HepG2 (cell line): ENCODE data around the gene STIM1. TPM values are rescaled to one million over a fixed set of nuclear protein-coding genes. Genes with fewer than 3 reads are reported as not detected.

Source experiments
- ATAC-seq: fragments of 200-7000 bp; cut with Tn5 transposase; 3 replicates; pipeline ENCODE4 v1.9.1; 2020; ENCODE audit warnings: mild to moderate bottlenecking, moderate library complexity
- BruUV-seq: library from RNA; stranded (reverse); fragments of 400-500 nt; replicated peaks from 2 replicates; lab custom pipeline; 2021; lab: Mats Ljungman, UMichigan
- CTCF ChIA-PET: fragments of 300-600 bp; formaldehyde crosslinking; extraction: SDS; loops from one replicate; lab custom pipeline; 2021; ENCODE audit warnings: low total read pairs, inconsistent platforms, low intra/inter-chr PET ratio; lab: Yijun Ruan, JAX
- POLR2A ChIA-PET: fragments of 350-600 bp; sonication (Branson Sonifier 250); formaldehyde crosslinking; loops from one replicate; lab custom pipeline; 2020; ENCODE audit warnings: antibody characterized with exemption, inconsistent platforms; lab: Yijun Ruan, JAX
- DNase-seq: peaks from one replicate; pipeline ENCODE4 v3.0.0-alpha.2; 2015; ENCODE audit warnings: low spot score
- FAIRE-seq: peaks from 3 replicates; lab custom pipeline; 2011; peaks lifted over from hg19 to GRCh38; lab: Jason Lieb, UNC
- H2AFZ ChIP-seq: one replicate; pipeline ENCODE4 v1.6.1; 2011; ENCODE audit warnings: low read length, inconsistent platforms
- H3K27ac ChIP-seq: fragments of 300-600 bp; 3 replicates; pipeline ENCODE4 v1.8.0; 2011; ENCODE audit warnings: mixed run types, mild to moderate bottlenecking, mixed read lengths, low read length, inconsistent platforms; ENCODE audit not compliant: insufficient read depth; ENCODE audit errors: extremely low read length
- H3K27me3 ChIP-seq, 2 experiments: fragments of 200-600 bp in 1 of 2; 2 replicates in 1 of 2; 3 replicates in 1 of 2; pipeline versions ENCODE4 v1.6.0 to v1.8.0; 2011; ENCODE audit warnings: low read length in 2 of 2, mild to moderate bottlenecking in 2 of 2, moderate library complexity in 2 of 2, inconsistent platforms in 1 of 2; ENCODE audit not compliant: insufficient read depth in 2 of 2, control insufficient read depth in 1 of 2
- H3K36me3 ChIP-seq, 2 experiments: fragments of 200-600 bp in 1 of 2; replicated peaks in 1 of 2; 2 replicates in 1 of 2; 3 replicates in 1 of 2; pipeline versions ENCODE4 v1.5.1 to v1.8.0; 2011; ENCODE audit warnings: low read length in 2 of 2, inconsistent platforms in 1 of 2; ENCODE audit not compliant: insufficient read depth in 2 of 2, control insufficient read depth in 1 of 2
- H3K4me1 ChIP-seq: 2 replicates; pipeline ENCODE4 v1.5.1; 2012; ENCODE audit warnings: low read length, inconsistent platforms; ENCODE audit not compliant: insufficient read depth
- H3K4me2 ChIP-seq: 2 replicates; pipeline ENCODE4 v1.6.0; 2011; ENCODE audit warnings: low read depth, low read length, inconsistent platforms
- H3K4me3 ChIP-seq, 3 experiments: fragments of 200-600 bp in 1 of 3; sonication (generic), shearing (Covaris generic) in 1 of 3; replicated peaks in 1 of 3; 2 replicates each; pipeline ENCODE4 v1.5.1; 2011 to 2016; ENCODE audit warnings: low read length in 3 of 3, inconsistent platforms in 2 of 3, low read depth in 2 of 3, mild to moderate bottlenecking in 2 of 3, control low read depth in 1 of 3, mixed read lengths in 1 of 3; ENCODE audit not compliant: insufficient read depth in 1 of 3
- H3K79me2 ChIP-seq: one replicate; pipeline ENCODE4 v1.6.1; 2011; ENCODE audit warnings: low read length, inconsistent platforms; ENCODE audit not compliant: insufficient read depth
- H3K9ac ChIP-seq: 2 replicates; pipeline ENCODE4 v1.6.0; 2011; ENCODE audit warnings: mild to moderate bottlenecking, low read depth, low read length, inconsistent platforms; ENCODE audit not compliant: insufficient read depth
- H3K9me3 ChIP-seq: 2 replicates; pipeline ENCODE4 v1.5.1; 2012; ENCODE audit warnings: mild to moderate bottlenecking, low read length
- H4K20me1 ChIP-seq: 2 replicates; pipeline ENCODE4 v1.6.0; 2011; ENCODE audit warnings: inconsistent platforms, mild to moderate bottlenecking, low read length, moderate library complexity; ENCODE audit not compliant: insufficient read depth
- AKNA ChIP-seq: sonication (generic); formaldehyde crosslinking; IDR thresholded peaks from 2 replicates; pipeline ENCODE4 v1.4.0; 2020; ENCODE audit warnings: missing genetic modification reagents, borderline replicate concordance
- FOXA3 ChIP-seq: IDR thresholded peaks from 2 replicates; pipeline ENCODE4 v1.6.1; 2016; ENCODE audit warnings: missing genetic modification reagents, missing compliant biosample characterization
- GMEB1 ChIP-seq: sonication (generic); formaldehyde crosslinking; IDR thresholded peaks from 2 replicates; pipeline ENCODE4 v1.5.1; 2020; ENCODE audit warnings: missing genetic modification reagents, mild to moderate bottlenecking, borderline replicate concordance
- HOXA9 ChIP-seq: sonication (generic); formaldehyde crosslinking; IDR thresholded peaks from 2 replicates; pipeline ENCODE4 v1.8.1; 2022; ENCODE audit warnings: missing genetic modification reagents, mild to moderate bottlenecking, moderate library complexity, borderline replicate concordance
- MED1 ChIP-seq: sonication (generic); formaldehyde crosslinking; IDR thresholded peaks from 2 replicates; pipeline ENCODE4 v1.4.0; 2020; ENCODE audit warnings: missing genetic modification reagents
- SOX6 ChIP-seq, 2 experiments: fragments of 450-650 bp in 1 of 2; sonication (generic) in 1 of 2; formaldehyde crosslinking in 1 of 2; IDR thresholded peaks; 2 replicates each; pipeline versions ENCODE4 v1.4.0 to v1.6.1; 2017 to 2020; ENCODE audit warnings: antibody characterized with exemption in 1 of 2, mild to moderate bottlenecking in 1 of 2, missing genetic modification reagents in 1 of 2
- ZBED4 ChIP-seq: sonication (generic); formaldehyde crosslinking; IDR thresholded peaks from 2 replicates; pipeline ENCODE4 v1.4.0; 2020; ENCODE audit warnings: missing genetic modification reagents, borderline replicate concordance
- ZFX ChIP-seq: sonication (generic); formaldehyde crosslinking; IDR thresholded peaks from 2 replicates; pipeline ENCODE4 v1.4.0; 2020; ENCODE audit warnings: mild to moderate bottlenecking, low read depth, missing genetic modification reagents, moderate library complexity
- ZNF292 ChIP-seq: sonication (generic); formaldehyde crosslinking; IDR thresholded peaks from 2 replicates; pipeline ENCODE4 v1.8.1; 2022; ENCODE audit warnings: mild to moderate bottlenecking, low read depth, missing genetic modification reagents, borderline replicate concordance
- ZNF747 ChIP-seq: sonication (generic); formaldehyde crosslinking; IDR thresholded peaks from 2 replicates; pipeline ENCODE4 v1.8.1; 2023; ENCODE audit warnings: missing genetic modification reagents, mild to moderate bottlenecking, borderline replicate concordance
- WGBS: methylation state at CpG from one replicate; pipeline ENCODE4 v1.1.6; 2017; ENCODE audit warnings: low lambda C conversion rate; 5-methylcytosine and 5-hydroxymethylcytosine counted together
- in situ Hi-C: cut with HindIII; loops from 2 replicates; pipeline ENCODE4 v1.10.0; 2017; ENCODE audit warnings: low pct_unique_long_range_greater_than_20kb; ENCODE audit not compliant: extremely low pct_ligation_motif_present
- intact Hi-C: fragments of 100-400 bp; cut with micrococcal nuclease; formaldehyde crosslinking; loops from one replicate; pipeline ENCODE4 v1.10.0; 2022; ENCODE audit not compliant: unreplicated experiment
- polyA plus RNA-seq, 8 experiments: library from polyadenylated mRNA; depleted of rRNA in 3 of 8; stranded (reverse) in 7 of 8; unstranded in 1 of 8; fragments of >200 nt; fragmentation: Illumina TruSeq in 4 of 8; extraction: Trizol in 4 of 8; gene quantifications; 2 replicates each; pipeline versions ENCODE4 v1.2.1 to v1.2.3, GENCODE V29; 2011 to 2016; ENCODE audit warnings: low read depth in 4 of 8, missing spikeins in 1 of 8, mixed read lengths in 1 of 8; ENCODE audit not compliant: insufficient read depth in 1 of 8
- total RNA-seq, 5 experiments: library from RNA; depleted of rRNA; stranded (reverse); fragments of >200 nt; fragmentation: Illumina TruSeq; extraction: Trizol; gene quantifications; 2 replicates each; pipeline ENCODE4 v1.2.3, GENCODE V29; 2016; ENCODE audit warnings: low read depth in 1 of 5

Gene STIM1
- total and polyA plus RNA-seq, 2 of the 13 experiments (the other 11 are each of a cell fraction or from before 2014, with no cell fraction given): 19.2 to 28.5 TPM

- ChIA-PET POLR2A (interaction anchor here (0.8 to 5.3 kb wide), 6 partner anchors 9 to 38 kb away, joined by 3 to 44 read pairs (median 4); partner anchors contain the start of genes RHOG and STIM1), CTCF (no interaction called here)
- WGBS: 16% methylated on average over 6 of the region's 6 CpGs
- FAIRE-seq: no peak
- Histone ChIP-seq H3K4me1 (peaks cover 67% of the 10 kb centered on the region), H3K9ac (peak overlapping the region; percentile 64), H3K27ac (peak overlapping the region; percentile 84), H3K27me3 (no peaks in the 10 kb centered on the region; a peak in 1 of 5 replicates), H3K36me3 (0 out of 5 replicates have a peak, but pooled peaks cover 0 to 1% of the 10 kb centered on the region in 2 experiments), H2AFZ (no peak overlapping the region), H3K4me2 (peak overlapping the region; percentile 75), H3K4me3 (peak overlapping the region; percentile 15 to 33 (median 19)), H3K79me2 (peaks cover 75% of the 10 kb centered on the region), H4K20me1 (no peaks in the 10 kb centered on the region), H3K9me3 (no peaks in the 10 kb centered on the region)
- intact Hi-C loops (no loop called here), in situ Hi-C loops (no loop called here)
- peak; percentile 59 for ATAC-seq
- TSS peak; percentile 53 for BruUV-seq
- DNase-seq: peak; percentile 28
- TF ChIP-seq ZFX (CRISPR knock-in tag): peak; percentile 43
- TF ChIP-seq GMEB1 (CRISPR knock-in tag): no peak
- no peak for TF ChIP-seq HOXA9 (CRISPR knock-in tag)
- TF ChIP-seq MED1 (CRISPR knock-in tag): 0 out of 2 replicates have a peak, but pooled peaks have one; percentile 2
- TF ChIP-seq ZNF747: 0 out of 2 replicates have a peak, but pooled peaks have one; percentile 31
- 0 out of 2 replicates have a peak, but pooled peaks have one; percentile 4 for TF ChIP-seq FOXA3 (CRISPR knock-in tag)
- no peak for TF ChIP-seq SOX6 (IDR thresholded peaks at IDR 0.05)
- 0 out of 2 replicates have a peak, but pooled peaks have one; percentile 9 for TF ChIP-seq SOX6 (CRISPR knock-in tag; IDR thresholded peaks at IDR 0.05)
- TF ChIP-seq ZNF292 (CRISPR knock-in tag): peak; percentile 85; the same call in 1 of the 2 replicates
- no peak for TF ChIP-seq AKNA
- 0 out of 2 replicates have a peak, but pooled peaks have one; percentile 11 for TF ChIP-seq ZBED4 (CRISPR knock-in tag)
Observed at GRCh38 chr11:3867209-3868091, 12.0 kb downstream of the STIM1 start.
